Measurements from ENCODE around the gene DNAJB8. TPM values are rescaled to one million over a fixed set of nuclear protein-coding genes. Genes with fewer than 3 reads are reported as not detected.

Gene DNAJB8
- total and polyA plus RNA-seq, 9 of the 15 experiments (the other 6 are each of a cell fraction or from before 2014, with no cell fraction given), result not detected

DNA sequence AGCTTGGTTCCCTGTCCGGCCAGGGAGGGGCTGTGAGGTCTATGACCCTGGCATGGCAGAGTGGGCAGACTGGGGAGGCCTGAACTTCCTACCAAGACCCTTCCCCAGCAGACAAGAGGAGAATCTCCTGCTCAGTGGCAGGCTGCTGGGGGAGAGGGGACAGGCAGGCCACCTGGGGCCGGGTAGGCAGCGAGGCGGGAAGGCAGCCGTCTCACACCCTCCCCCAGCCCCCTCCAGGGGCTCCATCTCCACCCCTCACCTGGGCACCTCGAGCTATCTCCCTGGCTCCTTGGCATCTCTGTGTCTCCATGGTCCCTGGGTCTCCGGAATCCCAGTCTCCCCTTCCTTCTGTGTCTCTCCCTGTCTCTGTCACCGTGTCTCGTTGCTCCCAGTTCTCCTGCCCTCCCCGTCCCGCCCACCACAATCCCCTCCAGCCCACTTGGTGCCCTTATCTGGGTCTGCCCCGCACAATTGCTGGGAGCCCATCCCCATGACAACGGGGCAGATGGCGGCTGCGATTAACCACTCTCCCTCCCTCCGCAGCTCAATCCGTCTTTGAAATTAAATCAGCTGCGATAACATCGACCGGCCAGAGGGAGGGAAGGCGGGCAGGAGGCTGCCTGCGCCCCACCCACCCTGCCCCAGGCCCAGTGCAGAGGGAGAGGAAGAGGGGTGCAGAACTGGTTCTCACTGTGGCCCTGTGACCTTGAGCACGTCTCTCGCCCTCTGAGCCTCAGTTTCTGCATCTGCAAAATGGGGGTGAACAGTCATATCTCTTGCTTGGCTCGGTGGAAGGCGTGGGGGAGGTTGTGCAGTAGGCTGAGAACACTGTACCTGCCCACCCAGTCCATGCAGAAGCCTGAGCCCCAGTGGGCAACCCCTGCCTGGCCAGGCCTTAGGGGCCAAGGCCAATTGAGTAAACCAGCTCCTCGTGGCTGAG, 9.6 kb downstream of the DNAJB8 start (continued):
- TF ChIP-seq SRSF9 (IDR thresholded peaks at IDR 0.05; ENCODE audit: borderline replicate concordance, low read depth, low read length), result no peak
- TF ChIP-seq MBD2 (IDR thresholded peaks at IDR 0.05; ENCODE audit: borderline replicate concordance, low read depth), result no peak
- TF ChIP-seq CBFA2T2 (conservative IDR thresholded peaks at IDR 0.05), result 0 out of 2 replicates have a peak, but pooled peaks have one; percentile 5
- TF ChIP-seq ZNF561 (CRISPR knock-in tag; conservative IDR thresholded peaks at IDR 0.05), result no peak
- TF ChIP-seq, protein P1, sequence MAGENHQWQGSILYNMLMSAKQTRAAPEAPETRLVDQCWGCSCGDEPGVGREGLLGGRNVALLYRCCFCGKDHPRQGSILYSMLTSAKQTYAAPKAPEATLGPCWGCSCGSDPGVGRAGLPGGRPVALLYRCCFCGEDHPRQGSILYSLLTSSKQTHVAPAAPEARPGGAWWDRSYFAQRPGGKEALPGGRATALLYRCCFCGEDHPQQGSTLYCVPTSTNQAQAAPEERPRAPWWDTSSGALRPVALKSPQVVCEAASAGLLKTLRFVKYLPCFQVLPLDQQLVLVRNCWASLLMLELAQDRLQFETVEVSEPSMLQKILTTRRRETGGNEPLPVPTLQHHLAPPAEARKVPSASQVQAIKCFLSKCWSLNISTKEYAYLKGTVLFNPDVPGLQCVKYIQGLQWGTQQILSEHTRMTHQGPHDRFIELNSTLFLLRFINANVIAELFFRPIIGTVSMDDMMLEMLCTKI (IDR thresholded peaks at IDR 0.05; ENCODE audit: partially characterized antibody), result no peak
- TF ChIP-seq, protein P2, sequence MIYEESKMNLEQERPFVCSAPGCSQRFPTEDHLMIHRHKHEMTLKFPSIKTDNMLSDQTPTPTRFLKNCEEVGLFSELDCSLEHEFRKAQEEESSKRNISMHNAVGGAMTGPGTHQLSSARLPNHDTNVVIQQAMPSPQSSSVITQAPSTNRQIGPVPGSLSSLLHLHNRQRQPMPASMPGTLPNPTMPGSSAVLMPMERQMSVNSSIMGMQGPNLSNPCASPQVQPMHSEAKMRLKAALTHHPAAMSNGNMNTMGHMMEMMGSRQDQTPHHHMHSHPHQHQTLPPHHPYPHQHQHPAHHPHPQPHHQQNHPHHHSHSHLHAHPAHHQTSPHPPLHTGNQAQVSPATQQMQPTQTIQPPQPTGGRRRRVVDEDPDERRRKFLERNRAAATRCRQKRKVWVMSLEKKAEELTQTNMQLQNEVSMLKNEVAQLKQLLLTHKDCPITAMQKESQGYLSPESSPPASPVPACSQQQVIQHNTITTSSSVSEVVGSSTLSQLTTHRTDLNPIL (CRISPR knock-in tag; IDR thresholded peaks at IDR 0.05), result no peak
- TF ChIP-seq HDAC8 (tag; IDR thresholded peaks at IDR 0.05), result no peak
- TF ChIP-seq TEAD4 (IDR thresholded peaks at IDR 0.05; ENCODE audit: low read length), result peak; percentile 6; the same call in 1 of the 2 replicates
- no peak for TF ChIP-seq TEAD4 (CRISPR knock-in tag; IDR thresholded peaks at IDR 0.05; ENCODE audit: borderline replicate concordance)
- no peak for TF ChIP-seq BRCA1 (IDR thresholded peaks at IDR 0.05)
- TF ChIP-seq BRCA1 (CRISPR knock-in tag; IDR thresholded peaks at IDR 0.05), result no peak
- TF ChIP-seq, protein P3, sequence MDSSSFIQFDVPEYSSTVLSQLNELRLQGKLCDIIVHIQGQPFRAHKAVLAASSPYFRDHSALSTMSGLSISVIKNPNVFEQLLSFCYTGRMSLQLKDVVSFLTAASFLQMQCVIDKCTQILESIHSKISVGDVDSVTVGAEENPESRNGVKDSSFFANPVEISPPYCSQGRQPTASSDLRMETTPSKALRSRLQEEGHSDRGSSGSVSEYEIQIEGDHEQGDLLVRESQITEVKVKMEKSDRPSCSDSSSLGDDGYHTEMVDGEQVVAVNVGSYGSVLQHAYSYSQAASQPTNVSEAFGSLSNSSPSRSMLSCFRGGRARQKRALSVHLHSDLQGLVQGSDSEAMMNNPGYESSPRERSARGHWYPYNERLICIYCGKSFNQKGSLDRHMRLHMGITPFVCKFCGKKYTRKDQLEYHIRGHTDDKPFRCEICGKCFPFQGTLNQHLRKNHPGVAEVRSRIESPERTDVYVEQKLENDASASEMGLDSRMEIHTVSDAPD (CRISPR knock-in tag; IDR thresholded peaks at IDR 0.05), result no peak
- TF ChIP-seq SREBF2 (CRISPR knock-in tag; IDR thresholded peaks at IDR 0.05), result no peak
- peak; percentile 81 for TF ChIP-seq RFX1 (IDR thresholded peaks at IDR 0.05)
- no peak for TF ChIP-seq ZNF584 (CRISPR knock-in tag; IDR thresholded peaks at IDR 0.05; ENCODE audit: low read depth)
- TF ChIP-seq RBM25 (IDR thresholded peaks at IDR 0.05; ENCODE audit: low read depth, low read length, severe bottlenecking), result peak; percentile 92
- TF ChIP-seq, protein P4, sequence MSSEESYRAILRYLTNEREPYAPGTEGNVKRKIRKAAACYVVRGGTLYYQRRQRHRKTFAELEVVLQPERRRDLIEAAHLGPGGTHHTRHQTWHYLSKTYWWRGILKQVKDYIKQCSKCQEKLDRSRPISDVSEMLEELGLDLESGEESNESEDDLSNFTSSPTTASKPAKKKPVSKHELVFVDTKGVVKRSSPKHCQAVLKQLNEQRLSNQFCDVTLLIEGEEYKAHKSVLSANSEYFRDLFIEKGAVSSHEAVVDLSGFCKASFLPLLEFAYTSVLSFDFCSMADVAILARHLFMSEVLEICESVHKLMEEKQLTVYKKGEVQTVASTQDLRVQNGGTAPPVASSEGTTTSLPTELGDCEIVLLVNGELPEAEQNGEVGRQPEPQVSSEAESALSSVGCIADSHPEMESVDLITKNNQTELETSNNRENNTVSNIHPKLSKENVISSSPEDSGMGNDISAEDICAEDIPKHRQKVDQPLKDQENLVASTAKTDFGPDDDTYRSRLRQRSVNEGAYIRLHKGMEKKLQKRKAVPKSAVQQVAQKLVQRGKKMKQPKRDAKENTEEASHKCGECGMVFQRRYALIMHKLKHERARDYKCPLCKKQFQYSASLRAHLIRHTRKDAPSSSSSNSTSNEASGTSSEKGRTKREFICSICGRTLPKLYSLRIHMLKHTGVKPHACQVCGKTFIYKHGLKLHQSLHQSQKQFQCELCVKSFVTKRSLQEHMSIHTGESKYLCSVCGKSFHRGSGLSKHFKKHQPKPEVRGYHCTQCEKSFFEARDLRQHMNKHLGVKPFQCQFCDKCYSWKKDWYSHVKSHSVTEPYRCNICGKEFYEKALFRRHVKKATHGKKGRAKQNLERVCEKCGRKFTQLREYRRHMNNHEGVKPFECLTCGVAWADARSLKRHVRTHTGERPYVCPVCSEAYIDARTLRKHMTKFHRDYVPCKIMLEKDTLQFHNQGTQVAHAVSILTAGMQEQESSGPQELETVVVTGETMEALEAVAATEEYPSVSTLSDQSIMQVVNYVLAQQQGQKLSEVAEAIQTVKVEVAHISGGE (CRISPR knock-in tag; IDR thresholded peaks at IDR 0.05), result no peak
- TF ChIP-seq SIN3A (IDR thresholded peaks at IDR 0.05; ENCODE audit: borderline replicate concordance in 2 of 2, control insufficient read depth in 1 of 2, low read depth in 2 of 2, low read length in 2 of 2), result no peak
- TF ChIP-seq HOXB6 (CRISPR knock-in tag; IDR thresholded peaks at IDR 0.05; ENCODE audit: borderline replicate concordance), result no peak

Measured in K562 (cell line).